ENCODE measurements around the gene TMEM87B. TPM values are rescaled to one million over a fixed set of nuclear protein-coding genes. Genes with fewer than 3 reads are reported as not detected.

TMEM87B gene
- total RNA-seq, 4 donors from 2014 or later = 11.9 to 20.1 (median 18.2) TPM

- no peaks in the 10 kb centered on the region for H3K36me3 ChIP-seq
- TF ChIP-seq EP300 (IDR thresholded peaks at IDR 0.05) (no peak), POLR2A (IDR thresholded peaks at IDR 0.05) (no peak), CTCF (IDR thresholded peaks at IDR 0.05) (no peak)
- no peaks in the 10 kb centered on the region for H3K4me1 ChIP-seq
- no peak overlapping the region for H3K27ac ChIP-seq
- 59 to 62% methylated on average over 17 of the region's 17 CpGs for WGBS, 2 donors
- no peaks in the 10 kb centered on the region for H3K27me3 ChIP-seq
- no peaks in the 10 kb centered on the region for H3K9me3 ChIP-seq
- no peak overlapping the region for H3K4me3 ChIP-seq
- DNase-seq (ENCODE audit: low spot score in 2 of 2) = no peak
Observed at GRCh38 chr2:112147382-112148168, 92.5 kb downstream of the TMEM87B start.

- no peak for DNase-seq (ENCODE audit: low spot score in 2 of 2)
- Histone ChIP-seq H3K4me3 (no peak overlapping the region), H3K36me3 (no peaks in the 10 kb centered on the region), H3K4me1 (no peaks in the 10 kb centered on the region), H3K27me3 (no peaks in the 10 kb centered on the region), H3K9me3 (no peaks in the 10 kb centered on the region), H3K27ac (no peak overlapping the region)
- no peak for TF ChIP-seq CTCF (IDR thresholded peaks at IDR 0.05)
- no peak for TF ChIP-seq POLR2A (IDR thresholded peaks at IDR 0.05)
- no peak for TF ChIP-seq EP300 (IDR thresholded peaks at IDR 0.05)
- WGBS, 2 donors = no CpG with 5 or more reads among the region's 2 CpGs
Observed at GRCh38 chr2:112148477-112148876, 93.4 kb downstream of the TMEM87B start.

- no peaks in the 10 kb centered on the region for H3K4me1 ChIP-seq
- no peak for DNase-seq (ENCODE audit: low spot score in 2 of 2)
- TF ChIP-seq CTCF (IDR thresholded peaks at IDR 0.05) (no peak), EP300 (IDR thresholded peaks at IDR 0.05) (no peak), POLR2A (IDR thresholded peaks at IDR 0.05) (no peak)
- no peak overlapping the region for H3K4me3 ChIP-seq
- WGBS, 2 donors = 46 to 64% methylated on average over 5 of the region's 5 CpGs
- H3K27ac ChIP-seq = no peak overlapping the region
- no peaks in the 10 kb centered on the region for H3K27me3 ChIP-seq
- no peaks in the 10 kb centered on the region for H3K9me3 ChIP-seq
- H3K36me3 ChIP-seq = no peaks in the 10 kb centered on the region
Observed at GRCh38 chr2:112149194-112149593, 94.1 kb downstream of the TMEM87B start.

- Histone ChIP-seq H3K36me3 (no peaks in the 10 kb centered on the region), H3K4me3 (no peak overlapping the region), H3K27me3 (no peaks in the 10 kb centered on the region), H3K4me1 (no peaks in the 10 kb centered on the region), H3K27ac (peak overlapping the region in 1 of 4 donors; percentile 64), H3K9me3 (no peaks in the 10 kb centered on the region)
- peak in 1 of 2 donors; percentile 2 for DNase-seq (ENCODE audit: low spot score in 2 of 2)
- no peak for TF ChIP-seq CTCF (IDR thresholded peaks at IDR 0.05)
- WGBS, 2 donors = 69 to 72% methylated on average over 7 of the region's 7 CpGs
Observed at GRCh38 chr2:112149866-112150435, 94.9 kb downstream of the TMEM87B start.

GRCh38 chr2:112150447-112150846 lies 95.4 kb downstream of the TMEM87B start:
- H3K27me3 ChIP-seq = no peaks in the 10 kb centered on the region
- no peak for TF ChIP-seq POLR2A (IDR thresholded peaks at IDR 0.05)
- no peak for TF ChIP-seq CTCF (IDR thresholded peaks at IDR 0.05)
- no peak for TF ChIP-seq EP300 (IDR thresholded peaks at IDR 0.05)
- H3K27ac ChIP-seq = peak overlapping the region in 1 of 4 donors; percentile 64
- H3K4me3 ChIP-seq = no peak overlapping the region
- WGBS, 2 donors = 36 to 37% methylated on average over 5 of the region's 5 CpGs
- no peaks in the 10 kb centered on the region for H3K9me3 ChIP-seq
- H3K36me3 ChIP-seq = no peaks in the 10 kb centered on the region
- no peak for DNase-seq (ENCODE audit: low spot score in 2 of 2)
- H3K4me1 ChIP-seq = no peaks in the 10 kb centered on the region

All from tibial nerve (tissue), 4 donors.